HEK293 (cell line): ENCODE data around the gene SHTN1.

Experiments
- BCL11B ChIP-seq: fragments of 450-650 bp; formaldehyde crosslinking; IDR thresholded peaks from 2 replicates; pipeline ENCODE4 v1.5.1; 2016; ENCODE audit warnings: low read depth, missing biosample characterization, missing genetic modification characterization
- GFI1B ChIP-seq: fragments of 450-650 bp; formaldehyde crosslinking; IDR thresholded peaks from 2 replicates; pipeline ENCODE4 v1.5.1; 2016; ENCODE audit warnings: missing biosample characterization, missing genetic modification characterization
- HOXA7 ChIP-seq: sonication (generic); formaldehyde crosslinking; IDR thresholded peaks from 2 replicates; pipeline ENCODE4 v1.8.1; 2022; ENCODE audit warnings: missing genetic modification reagents, borderline replicate concordance
- INSM2 ChIP-seq: fragments of 450-650 bp; formaldehyde crosslinking; IDR thresholded peaks from 2 replicates; pipeline ENCODE4 v1.5.1; 2016; ENCODE audit warnings: missing biosample characterization, missing genetic modification characterization
- KLF10 ChIP-seq: fragments of 450-650 bp; IDR thresholded peaks from 2 replicates; pipeline ENCODE4 v1.5.1; 2018; ENCODE audit warnings: missing biosample characterization, mild to moderate bottlenecking, missing genetic modification characterization
- KLF16 ChIP-seq: fragments of 450-650 bp; formaldehyde crosslinking; IDR thresholded peaks from 2 replicates; pipeline ENCODE4 v1.5.1; 2017; ENCODE audit warnings: missing biosample characterization, missing genetic modification characterization
- KLF9 ChIP-seq: fragments of 450-650 bp; formaldehyde crosslinking; IDR thresholded peaks from 2 replicates; pipeline ENCODE4 v1.5.1; 2016; ENCODE audit warnings: missing biosample characterization, missing genetic modification characterization, low read depth
- PRDM6 ChIP-seq: fragments of 450-650 bp; formaldehyde crosslinking; IDR thresholded peaks from 2 replicates; pipeline ENCODE4 v1.5.1; 2017; ENCODE audit warnings: missing biosample characterization, missing genetic modification characterization
- SP3 ChIP-seq: fragments of 450-650 bp; formaldehyde crosslinking; IDR thresholded peaks from 2 replicates; pipeline ENCODE4 v1.5.1; 2016; ENCODE audit warnings: missing biosample characterization, missing genetic modification characterization
- YY2 ChIP-seq: fragments of 450-650 bp; formaldehyde crosslinking; IDR thresholded peaks from 2 replicates; pipeline ENCODE4 v1.5.1; 2016; ENCODE audit warnings: missing biosample characterization, missing genetic modification characterization
- ZBTB17 ChIP-seq: fragments of 450-650 bp; formaldehyde crosslinking; IDR thresholded peaks from 2 replicates; pipeline ENCODE4 v1.5.1; 2016; ENCODE audit warnings: missing biosample characterization, missing genetic modification characterization
- ZFP69B ChIP-seq: fragments of 450-650 bp; formaldehyde crosslinking; IDR thresholded peaks from 2 replicates; pipeline ENCODE4 v1.5.1; 2016; ENCODE audit warnings: missing biosample characterization, missing genetic modification characterization
- ZIC2 ChIP-seq: fragments of 450-650 bp; formaldehyde crosslinking; IDR thresholded peaks from 2 replicates; pipeline ENCODE4 v1.5.1; 2016; ENCODE audit warnings: missing biosample characterization, missing genetic modification characterization
- ZNF114 ChIP-seq: fragments of 450-650 bp; formaldehyde crosslinking; IDR thresholded peaks from 2 replicates; pipeline ENCODE4 v1.5.0; 2017; ENCODE audit warnings: missing biosample characterization, missing genetic modification characterization
- ZNF121 ChIP-seq: fragments of 450-650 bp; formaldehyde crosslinking; IDR thresholded peaks from 2 replicates; pipeline ENCODE4 v1.5.1; 2016; ENCODE audit warnings: missing biosample characterization, missing genetic modification characterization
- ZNF133 ChIP-seq: fragments of 450-650 bp; formaldehyde crosslinking; IDR thresholded peaks from 2 replicates; pipeline ENCODE4 v1.5.1; 2016; ENCODE audit warnings: missing biosample characterization, missing genetic modification characterization
- ZNF140 ChIP-seq: fragments of 450-650 bp; formaldehyde crosslinking; IDR thresholded peaks from 2 replicates; pipeline ENCODE4 v1.5.1; 2016; ENCODE audit warnings: missing biosample characterization, missing genetic modification characterization
- ZNF221 ChIP-seq: fragments of 450-650 bp; formaldehyde crosslinking; IDR thresholded peaks from 2 replicates; pipeline ENCODE4 v1.5.1; 2017; ENCODE audit warnings: missing biosample characterization, missing genetic modification characterization, borderline replicate concordance
- ZNF23 ChIP-seq: fragments of 450-650 bp; formaldehyde crosslinking; IDR thresholded peaks from 2 replicates; pipeline ENCODE4 v1.5.1; 2016; ENCODE audit warnings: missing biosample characterization, missing genetic modification characterization, borderline replicate concordance
- ZNF24 ChIP-seq: fragments of 450-650 bp; formaldehyde crosslinking; IDR thresholded peaks from 2 replicates; pipeline ENCODE4 v1.5.1; 2016; ENCODE audit warnings: missing biosample characterization, missing genetic modification characterization
- ZNF266 ChIP-seq: fragments of 450-650 bp; formaldehyde crosslinking; IDR thresholded peaks from 2 replicates; pipeline ENCODE4 v1.5.1; 2016; ENCODE audit warnings: missing biosample characterization, missing genetic modification characterization, low read depth
- ZNF280D ChIP-seq: fragments of 450-650 bp; formaldehyde crosslinking; IDR thresholded peaks from 2 replicates; pipeline ENCODE4 v1.5.1; 2016; ENCODE audit warnings: missing biosample characterization, missing genetic modification characterization
- ZNF335 ChIP-seq: fragments of 450-650 bp; formaldehyde crosslinking; conservative IDR thresholded peaks from 2 replicates; pipeline ENCODE4 v1.5.1; 2016; ENCODE audit warnings: missing biosample characterization, missing genetic modification characterization
- ZNF394 ChIP-seq: fragments of 450-650 bp; formaldehyde crosslinking; IDR thresholded peaks from 2 replicates; pipeline ENCODE4 v1.5.1; 2016; ENCODE audit warnings: missing biosample characterization, missing genetic modification characterization, mild to moderate bottlenecking, moderate library complexity, borderline replicate concordance
- ZNF433 ChIP-seq: fragments of 450-650 bp; formaldehyde crosslinking; IDR thresholded peaks from 2 replicates; pipeline ENCODE4 v1.5.1; 2016; ENCODE audit warnings: missing biosample characterization, missing genetic modification characterization, low read depth
- ZNF48 ChIP-seq: fragments of 450-650 bp; formaldehyde crosslinking; IDR thresholded peaks from 2 replicates; pipeline ENCODE4 v1.5.1; 2016; ENCODE audit warnings: missing biosample characterization, missing genetic modification characterization
- ZNF501 ChIP-seq: fragments of 450-650 bp; formaldehyde crosslinking; IDR thresholded peaks from 2 replicates; pipeline ENCODE4 v1.5.1; 2016; ENCODE audit warnings: missing biosample characterization, missing genetic modification characterization
- ZNF555 ChIP-seq: fragments of 450-650 bp; formaldehyde crosslinking; conservative IDR thresholded peaks from 2 replicates; pipeline ENCODE4 v1.5.1; 2017; ENCODE audit warnings: missing biosample characterization, mild to moderate bottlenecking, missing genetic modification characterization, inconsistent platforms
- ZNF645 ChIP-seq: fragments of 450-650 bp; formaldehyde crosslinking; IDR thresholded peaks from 2 replicates; pipeline ENCODE4; 2016; ENCODE audit warnings: missing biosample characterization, missing genetic modification characterization
- ZNF670 ChIP-seq: fragments of 450-650 bp; formaldehyde crosslinking; IDR thresholded peaks from 2 replicates; pipeline ENCODE4 v1.5.1; 2016; ENCODE audit warnings: missing biosample characterization, missing genetic modification characterization, low read depth
- ZNF677 ChIP-seq: fragments of 450-650 bp; IDR thresholded peaks from 2 replicates; pipeline ENCODE4 v1.5.0; 2018; ENCODE audit warnings: missing biosample characterization, mild to moderate bottlenecking, missing genetic modification characterization, moderate library complexity
- ZNF707 ChIP-seq: fragments of 450-650 bp; formaldehyde crosslinking; IDR thresholded peaks from 2 replicates; pipeline ENCODE4 v1.5.1; 2016; ENCODE audit warnings: missing biosample characterization, missing genetic modification characterization
- ZNF768 ChIP-seq: fragments of 450-650 bp; formaldehyde crosslinking; IDR thresholded peaks from 2 replicates; pipeline ENCODE4 v1.5.1; 2018; ENCODE audit warnings: missing biosample characterization, mild to moderate bottlenecking, missing genetic modification characterization
- ZSCAN30 ChIP-seq: fragments of 450-650 bp; IDR thresholded peaks from 2 replicates; pipeline ENCODE4 v1.5.1; 2018; ENCODE audit warnings: missing biosample characterization, mild to moderate bottlenecking, missing genetic modification characterization, moderate library complexity

Gene SHTN1

GRCh38 chr10:116849248-116850057 lies 155.5 kb downstream of the SHTN1 start, which contains the start of gene ENO4 (continued):
- TF ChIP-seq INSM2 (tag by site-specific recombination) (0 out of 2 replicates have a peak, but pooled peaks have one; percentile 35), SP3 (tag by site-specific recombination) (peak; percentile 38; the same call in 1 of the 2 replicates), ZNF555 (no peak), ZNF140 (tag by site-specific recombination) (no peak), ZSCAN30 (0 out of 2 replicates have a peak, but pooled peaks have one; percentile 62), ZNF677 (tag by site-specific recombination) (no peak), ZNF133 (tag by site-specific recombination) (no peak), ZNF221 (tag by site-specific recombination) (no peak), ZNF645 (no peak), ZNF335 (tag by site-specific recombination) (peak; percentile 96), ZNF48 (tag by site-specific recombination) (no peak), ZNF394 (tag by site-specific recombination) (0 out of 2 replicates have a peak, but pooled peaks have one; percentile 11), HOXA7 (no peak), ZBTB17 (tag by site-specific recombination) (peak; percentile 71; the same call in 1 of the 2 replicates), GFI1B (no peak), ZNF24 (tag by site-specific recombination) (0 out of 2 replicates have a peak, but pooled peaks have one; percentile 52), ZNF501 (peak; percentile 14), ZNF670 (tag by site-specific recombination) (no peak), KLF9 (tag by site-specific recombination) (no peak; the same call in 1 of the 2 replicates), ZNF280D (tag by site-specific recombination) (no peak), ZNF114 (tag by site-specific recombination) (no peak), ZNF121 (no peak), ZIC2 (tag by site-specific recombination) (0 out of 2 replicates have a peak, but pooled peaks have one; percentile 6), ZNF23 (no peak), ZNF266 (tag by site-specific recombination) (no peak), ZFP69B (tag by site-specific recombination) (peak; percentile 90), BCL11B (no peak), PRDM6 (tag by site-specific recombination) (no peak), ZNF707 (tag by site-specific recombination) (no peak), KLF10 (tag by site-specific recombination) (no peak), YY2 (tag by site-specific recombination) (no peak), ZNF433 (tag by site-specific recombination) (no peak), KLF16 (tag by site-specific recombination) (peak; percentile 30; the same call in 1 of the 2 replicates), ZNF768 (tag by site-specific recombination) (no peak)
